D721Med (cell line): ENCODE data around the gene CTNNBL1.

Experiments
- DNase-seq: peaks from one replicate; pipeline ENCODE4 v3.0.0; 2011; ENCODE audit warnings: low spot score; ENCODE audit not compliant: insufficient read length
- FAIRE-seq: peaks from 2 replicates; lab custom pipeline; 2011; peaks lifted over from hg19 to GRCh38; lab: Jason Lieb, UNC
- TF ChIP-seq, protein P1 (sequence below): IDR thresholded peaks from 2 replicates; pipeline ENCODE4 v1.5.1; 2012; ENCODE audit warnings: mild to moderate bottlenecking, control low read depth; ENCODE audit not compliant: insufficient read depth; ENCODE audit errors: missing control alignments

Gene CTNNBL1

DNA sequence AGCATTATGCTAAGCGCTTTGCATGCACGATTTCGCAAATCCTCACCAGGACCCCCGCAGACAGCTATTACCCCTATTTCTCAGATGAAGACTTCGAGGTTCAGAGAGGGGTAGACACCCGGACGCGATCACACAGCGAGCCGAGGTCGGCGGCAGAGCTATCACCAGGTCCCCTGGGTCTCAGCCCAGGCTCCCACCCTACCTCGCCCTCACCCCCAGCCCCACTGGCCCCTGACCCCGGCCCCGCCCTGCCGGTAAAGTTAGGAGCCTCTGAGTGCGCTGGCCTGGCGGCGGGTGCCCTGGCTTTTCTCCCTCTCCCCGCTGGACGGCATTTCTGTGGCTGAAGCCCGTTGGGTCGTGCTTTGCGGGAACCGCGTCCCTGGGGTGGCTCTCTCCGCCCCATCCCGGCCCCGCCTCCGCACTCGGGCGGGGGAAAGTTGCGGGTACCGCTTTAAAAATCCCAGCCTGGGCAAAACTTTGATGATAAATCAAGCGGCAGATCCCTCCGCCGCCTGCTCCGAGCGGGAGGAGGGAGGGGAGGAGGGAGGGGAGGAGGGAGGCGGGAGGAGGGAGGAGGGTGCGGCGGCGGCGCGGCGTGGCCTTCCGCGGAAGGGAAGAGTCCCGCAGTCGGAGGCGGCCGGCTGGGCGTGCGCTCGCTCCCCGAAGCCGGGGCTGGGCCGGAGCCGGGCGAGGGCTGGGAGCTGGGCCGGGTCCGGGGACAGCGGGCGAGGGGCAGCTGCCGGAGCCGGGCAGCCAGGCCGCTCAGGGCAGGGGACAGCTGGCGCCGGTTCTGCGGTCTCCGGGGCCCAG lies 208.9 kb downstream of the CTNNBL1 start, which contains the start of gene VSTM2L:
TSS of gene VSTM2L (plus strand) at position 624 of the 810 bp plus-strand sequence. CDS start 224 bp downstream, outside the sequence.
- no peak for DNase-seq
- TF ChIP-seq, protein P1, sequence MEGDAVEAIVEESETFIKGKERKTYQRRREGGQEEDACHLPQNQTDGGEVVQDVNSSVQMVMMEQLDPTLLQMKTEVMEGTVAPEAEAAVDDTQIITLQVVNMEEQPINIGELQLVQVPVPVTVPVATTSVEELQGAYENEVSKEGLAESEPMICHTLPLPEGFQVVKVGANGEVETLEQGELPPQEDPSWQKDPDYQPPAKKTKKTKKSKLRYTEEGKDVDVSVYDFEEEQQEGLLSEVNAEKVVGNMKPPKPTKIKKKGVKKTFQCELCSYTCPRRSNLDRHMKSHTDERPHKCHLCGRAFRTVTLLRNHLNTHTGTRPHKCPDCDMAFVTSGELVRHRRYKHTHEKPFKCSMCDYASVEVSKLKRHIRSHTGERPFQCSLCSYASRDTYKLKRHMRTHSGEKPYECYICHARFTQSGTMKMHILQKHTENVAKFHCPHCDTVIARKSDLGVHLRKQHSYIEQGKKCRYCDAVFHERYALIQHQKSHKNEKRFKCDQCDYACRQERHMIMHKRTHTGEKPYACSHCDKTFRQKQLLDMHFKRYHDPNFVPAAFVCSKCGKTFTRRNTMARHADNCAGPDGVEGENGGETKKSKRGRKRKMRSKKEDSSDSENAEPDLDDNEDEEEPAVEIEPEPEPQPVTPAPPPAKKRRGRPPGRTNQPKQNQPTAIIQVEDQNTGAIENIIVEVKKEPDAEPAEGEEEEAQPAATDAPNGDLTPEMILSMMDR, result no peak
- FAIRE-seq, result no peak

DNA sequence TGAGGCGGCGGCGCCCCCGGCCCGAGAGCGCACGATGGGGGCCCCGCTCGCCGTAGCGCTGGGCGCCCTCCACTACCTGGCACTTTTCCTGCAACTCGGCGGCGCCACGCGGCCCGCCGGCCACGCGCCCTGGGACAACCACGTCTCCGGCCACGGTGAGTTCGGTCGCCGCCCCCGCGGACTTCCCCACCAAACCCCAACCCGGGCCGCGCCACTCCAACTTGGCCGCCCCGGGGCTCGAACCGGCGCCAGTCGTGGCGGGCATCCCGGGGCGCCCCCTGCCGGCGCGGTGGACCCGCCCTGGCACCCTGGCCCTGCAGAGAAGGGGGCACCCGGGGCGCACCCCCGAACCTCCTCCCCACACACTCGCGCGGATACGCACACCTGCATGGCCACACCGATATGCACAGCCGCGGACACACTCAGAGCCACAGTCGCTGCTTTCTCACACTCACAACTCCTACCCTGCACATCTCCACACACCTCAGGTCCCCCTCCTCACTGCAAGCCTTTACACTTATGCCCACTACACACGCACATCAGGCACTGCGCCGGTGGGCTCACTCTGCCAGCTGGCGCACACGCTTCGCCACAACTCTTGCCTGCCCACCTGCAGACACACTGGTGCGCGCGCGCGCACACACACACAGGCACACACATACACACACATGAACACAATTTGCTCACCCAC lies 209.6 kb downstream of the CTNNBL1 start:
- TF ChIP-seq, protein P1, result no peak
- FAIRE-seq (no peak), DNase-seq (no peak)

DNA sequence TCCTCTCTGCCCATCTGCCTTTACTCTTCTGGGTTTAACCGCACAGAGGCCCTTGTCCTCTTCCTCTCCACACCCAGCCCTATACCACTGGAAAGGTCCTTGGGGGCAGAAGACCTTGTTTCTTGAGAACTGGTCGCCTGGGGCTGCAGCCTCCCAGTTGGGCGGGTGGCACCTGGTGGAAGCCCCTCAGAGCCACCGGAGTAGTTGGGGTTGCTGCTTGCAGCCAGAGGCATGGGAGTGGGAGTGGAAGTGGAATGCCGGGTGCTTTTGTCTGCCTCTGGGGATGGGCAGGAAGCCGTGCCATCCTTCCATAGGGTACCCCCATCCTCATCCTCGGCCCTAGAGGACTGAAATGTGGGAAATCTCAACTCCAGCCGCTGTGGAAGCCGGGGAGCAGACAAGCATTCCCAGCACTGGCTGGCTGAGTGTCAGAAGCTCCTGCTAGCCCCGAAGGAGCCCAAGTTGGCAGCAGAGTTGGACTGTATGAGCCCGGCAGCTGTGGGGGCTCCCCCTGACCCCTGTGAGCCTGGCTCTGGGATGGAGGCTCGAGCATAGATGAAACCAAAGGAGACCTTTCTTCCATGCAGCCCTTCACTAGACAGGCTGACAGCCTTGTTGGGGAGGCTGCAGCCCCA lies 210.3 kb downstream of the CTNNBL1 start:
- FAIRE-seq (no peak), DNase-seq (no peak)
- TF ChIP-seq, protein P1, result no peak

DNA sequence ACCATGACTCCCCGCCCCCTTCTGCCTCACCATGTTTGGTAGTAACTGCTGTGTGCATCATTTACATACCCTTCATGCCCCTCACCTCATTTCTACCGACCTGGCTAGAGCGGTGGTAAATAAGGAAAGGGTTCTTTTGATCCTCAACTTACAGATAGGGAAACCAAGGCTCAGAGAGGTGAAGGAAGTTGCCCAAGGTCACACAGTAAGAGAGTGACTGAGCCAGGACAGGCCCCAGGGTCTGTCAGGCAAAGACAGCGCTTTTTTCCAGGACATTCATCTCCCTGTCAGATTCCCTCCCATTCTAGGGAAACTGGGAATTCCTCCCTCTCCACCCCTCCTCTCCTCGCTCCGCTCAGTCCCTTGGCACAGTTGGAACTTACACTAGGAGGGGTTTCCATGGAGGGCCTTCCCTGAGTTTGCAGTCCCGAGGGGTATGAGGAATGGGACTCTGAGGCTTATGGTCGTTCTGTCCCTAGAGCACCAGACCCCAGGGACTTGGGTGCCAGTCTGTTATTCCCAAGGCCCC lies 211.1 kb downstream of the CTNNBL1 start:
- FAIRE-seq (no peak), DNase-seq (no peak)
- TF ChIP-seq, protein P1, result no peak

DNA sequence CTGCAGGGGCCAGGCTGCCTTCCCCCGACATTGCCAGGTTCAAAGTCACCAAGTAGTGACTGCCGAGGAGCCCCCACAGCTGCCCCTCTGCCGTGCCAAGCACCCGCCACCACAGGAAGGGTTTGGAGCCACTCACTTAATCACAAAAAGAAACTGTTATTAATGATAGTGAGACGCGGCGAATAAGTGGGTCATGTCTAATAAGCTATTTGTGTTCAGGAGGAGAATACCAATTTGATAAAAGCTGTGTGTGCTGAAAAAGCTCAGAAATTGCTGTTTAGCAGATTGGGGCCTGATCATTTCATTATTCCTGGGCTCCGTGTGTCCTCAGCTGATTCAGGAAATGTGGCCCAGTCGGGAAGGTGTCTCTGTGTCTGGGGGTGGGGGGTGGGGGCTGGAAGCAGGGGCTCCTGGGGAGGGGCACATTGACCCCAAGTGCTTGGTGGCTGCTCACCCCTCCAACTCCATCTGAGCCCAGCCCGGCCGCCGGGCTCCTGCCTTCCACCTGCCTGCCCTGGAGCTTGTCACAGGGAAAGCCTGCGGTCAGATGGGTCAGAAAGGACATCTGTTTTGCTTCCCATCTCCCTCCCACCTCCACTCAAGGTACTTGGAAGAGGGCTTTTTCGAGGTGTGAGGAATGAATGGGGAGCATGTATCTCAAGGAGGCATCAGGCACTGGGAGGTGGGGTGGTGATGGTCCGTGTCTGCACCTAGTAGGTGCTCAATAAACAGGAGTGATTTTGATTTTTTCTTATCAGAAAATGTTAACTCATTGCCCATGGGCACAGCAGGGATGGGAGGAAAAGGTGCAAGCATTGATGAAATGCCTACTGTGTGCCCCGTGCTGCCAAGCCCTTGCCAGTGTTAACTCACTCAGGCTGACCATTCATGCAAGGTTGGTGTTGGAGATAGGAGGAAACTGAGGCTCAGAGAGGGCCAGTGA lies 212.1 kb downstream of the CTNNBL1 start:
- FAIRE-seq (no peak), DNase-seq (no peak)
- TF ChIP-seq, protein P1, result no peak

DNA sequence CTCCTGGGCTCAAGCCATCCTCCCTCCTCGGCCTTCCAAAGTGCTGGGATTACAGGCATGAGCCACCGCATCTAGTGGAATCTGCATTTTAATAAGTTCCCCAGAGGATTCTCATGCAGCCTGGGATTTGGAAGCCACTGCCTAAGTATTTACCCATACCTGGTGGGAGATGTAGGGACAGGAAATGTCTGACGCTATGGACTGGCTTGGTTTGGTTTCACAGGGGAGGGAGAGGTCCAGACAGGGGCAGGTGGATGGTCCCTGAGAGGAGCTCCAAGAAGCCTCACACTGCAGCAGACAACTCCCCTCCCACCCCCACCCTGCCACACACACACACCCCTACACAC lies 213.5 kb downstream of the CTNNBL1 start:
- FAIRE-seq, result no peak
- no peak for DNase-seq
- TF ChIP-seq, protein P1, result no peak
